Stomach (tissue), 9 donors: ENCODE measurements around the gene B9D2. TPM values are rescaled to one million over a fixed set of nuclear protein-coding genes. Genes with fewer than 3 reads are reported as not detected.
"Not testable (repeated sequence)": the region's sequence is repeated elsewhere in the genome, so short reads cannot be mapped to it uniquely, and the experiment has no call there.

Source experiments
- DNase-seq, 2 donors: peaks; one replicate each; pipeline versions ENCODE4 v3.0.0 to v3.0.0-alpha.2; 2013 to 2019
- H3K27ac ChIP-seq, 5 donors: fragments of 200-600 bp in 4 of 5; sonication (generic) in 4 of 5; one replicate each; pipeline ENCODE4 v1.5.1; 2013 to 2019; ENCODE audit warnings: mild to moderate bottlenecking in 1 of 5, moderate library complexity in 1 of 5
- H3K27me3 ChIP-seq, 3 donors: fragments of 200-600 bp; sonication (generic); one replicate each; pipeline ENCODE4 v1.5.1; 2017 to 2019; ENCODE audit warnings: mixed run types in 1 of 3
- H3K36me3 ChIP-seq, 4 donors: fragments of 200-600 bp; sonication (generic); 1 replicate in 3 of 4; 2 replicates in 1 of 4; pipeline ENCODE4 v1.5.1; 2016 to 2019
- H3K4me1 ChIP-seq, 4 donors: fragments of 200-600 bp; sonication (generic); one replicate each; pipeline ENCODE4 v1.5.1; 2016 to 2019
- H3K4me3 ChIP-seq, 4 donors: fragments of 200-600 bp; sonication (generic) in 3 of 4; one replicate each; pipeline ENCODE4 v1.5.1; 2016 to 2019; ENCODE audit warnings: mild to moderate bottlenecking in 1 of 4
- H3K9me3 ChIP-seq, 4 donors: fragments of 200-600 bp; sonication (generic); one replicate each; pipeline ENCODE4 v1.5.1; 2016 to 2019
- CTCF ChIP-seq, 7 experiments: fragments of 450-650 bp in 4 of 7; fragments of 200-600 bp in 3 of 7; sonication (generic) in 3 of 7; IDR thresholded peaks; one replicate each; pipeline ENCODE4 v1.5.1; 2016 to 2019; ENCODE audit warnings: antibody characterized with exemption in 7 of 7, control low read depth in 2 of 7, mild to moderate bottlenecking in 1 of 7
- EP300 ChIP-seq: sonication (generic); formaldehyde crosslinking; IDR thresholded peaks from one replicate; pipeline ENCODE4 v1.6.1; 2017; ENCODE audit warnings: antibody characterized with exemption
- POLR2A ChIP-seq, 4 donors: fragments of 450-650 bp; IDR thresholded peaks; one replicate each; pipeline ENCODE4 v1.6.1; 2016; ENCODE audit warnings: antibody characterized with exemption in 4 of 4, control low read depth in 2 of 4, mild to moderate bottlenecking in 1 of 4, moderate library complexity in 1 of 4
- POLR2AphosphoS5 ChIP-seq, 3 donors: sonication (generic); formaldehyde crosslinking; IDR thresholded peaks; one replicate each; pipeline ENCODE4 v1.6.1; 2016; ENCODE audit warnings: antibody characterized with exemption in 3 of 3
- WGBS, 5 donors: extraction: QIAGEN DNeasy Blood & Tissue Kit in 3 of 5; methylation state at CpG; one replicate each; pipeline versions ENCODE4 v1.1.5 to v1.1.7; 2013 to 2018; 5-methylcytosine and 5-hydroxymethylcytosine counted together
- intact Hi-C: fragments of 100-400 bp; cut with DNase I; formaldehyde crosslinking; loops from one replicate; pipeline ENCODE4 v1.15.1; 2023; ENCODE audit warnings: low total_unique reads
- polyA plus RNA-seq, 3 donors: library from polyadenylated mRNA; stranded (reverse); fragments of 200-250 nt; gene quantifications; one replicate each; pipeline ENCODE4 v1.2.3, GENCODE V29; 2013
- total RNA-seq, 5 donors: library from RNA; depleted of rRNA; stranded (reverse); fragments of >200 nt; gene quantifications; one replicate each; pipeline versions ENCODE4 v1.1.0 to v1.2.3, GENCODE V29; 2014 to 2016
- donor health status: healthy with polysubstance abuse.
- donor health status: Bipolar disorder and iron deficiency.
- donor health status: healthy.

B9D2 gene
- total and polyA plus RNA-seq, 8 donors: 0.58 to 20.3 (median 9.2) TPM; not detected in 1

GRCh38 chr19:41376241-41376997 is 12.5 kb upstream of the B9D2 start, which contains the start of gene TMEM91:
Gene TMEM91 (plus strand): TSS chr19:41376533. CDS start chr19:41378310, 1,777 bp downstream.
- Histone ChIP-seq H3K36me3 (peaks cover 0 to 4% (median under 1%) of the 10 kb centered on the region in 4 donors), H3K4me3 (peak within 1 kb of the TSS; percentile 59 to 65 (median 60)), H3K27me3 (no peaks in the 10 kb centered on the region), H3K4me1 (peaks cover 18 to 51% (median 35%) of the 10 kb centered on the region in 4 donors), H3K27ac (peak within 1 kb of the TSS; percentile 45 to 82 (median 68)), H3K9me3 (no peaks in the 10 kb centered on the region)
- no peak for TF ChIP-seq CTCF (IDR thresholded peaks at IDR 0.05)
- no peak for TF ChIP-seq POLR2AphosphoS5 (IDR thresholded peaks at IDR 0.05)
- TF ChIP-seq EP300: no peak
- DNase-seq: peak; percentile 34 to 71
- intact Hi-C loops: no loop called here
- 1 to 16% (median 5%) methylated on average over 29 to 47 of the region's 47 CpGs for WGBS, 5 donors

- Histone ChIP-seq H3K27me3 (no peaks in the 10 kb centered on the region), H3K27ac (peak overlapping the region in 2 of 5 donors; percentile 16 to 52), H3K4me3 (no peak overlapping the region), H3K36me3 (no peaks in the 10 kb centered on the region), H3K9me3 (no peaks in the 10 kb centered on the region), H3K4me1 (peaks cover 18 to 43% (median 35%) of the 10 kb centered on the region in 4 donors)
- peak; percentile 88 to 94 for DNase-seq
- WGBS, 5 donors: 23 to 27% (median 25%) methylated on average over 12 of the region's 12 CpGs
- TF ChIP-seq POLR2A (IDR thresholded peaks at IDR 0.05) (no peak), POLR2AphosphoS5 (IDR thresholded peaks at IDR 0.05) (peak; percentile 49 to 72 (median 68)), CTCF (IDR thresholded peaks at IDR 0.05) (no peak), EP300 (no peak)
- intact Hi-C loops: no loop called here
Observed at GRCh38 chr19:41373993-41374392, 10.0 kb upstream of the B9D2 start.

GRCh38 chr19:41372501-41372900 is 8.6 kb upstream of the B9D2 start:
- no peaks in the 10 kb centered on the region for H3K9me3 ChIP-seq
- no peak overlapping the region for H3K27ac ChIP-seq
- H3K4me1 ChIP-seq: peaks cover 27 to 52% (median 46%) of the 10 kb centered on the region in 4 donors
- DNase-seq: no peak
- no peak overlapping the region for H3K4me3 ChIP-seq
- intact Hi-C loops: no loop called here
- no peaks in the 10 kb centered on the region for H3K36me3 ChIP-seq
- 58 to 75% (median 61%) methylated on average over 2 of the region's 2 CpGs for WGBS, 5 donors
- TF ChIP-seq EP300 (no peak), POLR2AphosphoS5 (IDR thresholded peaks at IDR 0.05) (no peak), POLR2A (IDR thresholded peaks at IDR 0.05) (no peak)
- no peaks in the 10 kb centered on the region for H3K27me3 ChIP-seq

GRCh38 chr19:41371541-41371940 is 7.6 kb upstream of the B9D2 start:
- H3K36me3 ChIP-seq: no peaks in the 10 kb centered on the region
- intact Hi-C loops: no loop called here
- 90 to 97% (median 95%) methylated on average over 8 of the region's 8 CpGs for WGBS, 5 donors

GRCh38 chr19:41371119-41371518 is 7.2 kb upstream of the B9D2 start:
- H3K36me3 ChIP-seq, H3K27me3 ChIP-seq, intact Hi-C loops, H3K4me3 ChIP-seq, H3K9me3 ChIP-seq, H3K27ac ChIP-seq, DNase-seq: not testable (repeated sequence)
- 88 to 97% (median 95%) methylated on average over 5 of the region's 5 CpGs for WGBS, 5 donors
- peaks cover 27 to 52% (median 37%) of the 10 kb centered on the region in 4 donors for H3K4me1 ChIP-seq

More at GRCh38 chr19:41371541-41371940, 7.6 kb upstream of the B9D2 start:
- TF ChIP-seq POLR2AphosphoS5 (IDR thresholded peaks at IDR 0.05) (no peak), EP300 (no peak), POLR2A (IDR thresholded peaks at IDR 0.05) (no peak), CTCF (IDR thresholded peaks at IDR 0.05) (no peak)
- Histone ChIP-seq H3K9me3 (no peaks in the 10 kb centered on the region), H3K27me3 (no peaks in the 10 kb centered on the region), H3K27ac (no peak overlapping the region), H3K4me1 (peaks cover 30 to 52% (median 41%) of the 10 kb centered on the region in 4 donors), H3K4me3 (no peak overlapping the region)
- no peak for DNase-seq
